Breast epithelium (tissue), 4 donors: ENCODE measurements around the gene OTUD7B. TPM values are rescaled to one million over a fixed set of nuclear protein-coding genes. Genes with fewer than 3 reads are reported as not detected.

Source experiments
- DNase-seq, 2 donors: peaks; one replicate each; pipeline ENCODE4 v3.0.0-alpha.2; 2019; ENCODE audit warnings: low spot score in 2 of 2
- H3K27ac ChIP-seq, 2 donors: fragments of 200-600 bp; sonication (generic) in 1 of 2; one replicate each; pipeline ENCODE4 v1.5.1; 2016 to 2019; ENCODE audit warnings: mild to moderate bottlenecking in 1 of 2
- H3K27me3 ChIP-seq, 2 donors: fragments of 200-600 bp; sonication (generic) in 1 of 2; one replicate each; pipeline versions ENCODE4 v1.5.1 to v1.6.0; 2017 to 2019; ENCODE audit warnings: control low read depth in 1 of 2, mild to moderate bottlenecking in 1 of 2
- H3K36me3 ChIP-seq: fragments of 200-600 bp; one replicate; pipeline ENCODE4 v1.5.1; 2019
- H3K4me1 ChIP-seq, 2 donors: fragments of 200-600 bp; sonication (generic); one replicate each; pipeline ENCODE4 v1.5.1; 2016 to 2019; ENCODE audit warnings: control low read depth in 1 of 2
- H3K4me3 ChIP-seq, 3 donors: fragments of 200-600 bp; sonication (generic); 1 replicate in 2 of 3; 2 replicates in 1 of 3; pipeline ENCODE4 v1.5.1; 2016 to 2019; ENCODE audit warnings: mild to moderate bottlenecking in 3 of 3, moderate library complexity in 2 of 3
- H3K9me3 ChIP-seq, 2 donors: fragments of 200-600 bp; sonication (generic) in 1 of 2; one replicate each; pipeline ENCODE4 v1.5.1; 2016 to 2019; ENCODE audit warnings: control low read depth in 1 of 2
- CTCF ChIP-seq, 3 donors: fragments of 450-650 bp; IDR thresholded peaks; one replicate each; pipeline ENCODE4 v1.5.1; 2016 to 2017; ENCODE audit warnings: antibody characterized with exemption in 3 of 3, mild to moderate bottlenecking in 3 of 3, moderate library complexity in 3 of 3
- POLR2A ChIP-seq: fragments of 450-650 bp; IDR thresholded peaks from one replicate; pipeline ENCODE4 v1.6.1; 2016; ENCODE audit warnings: antibody characterized with exemption, mild to moderate bottlenecking, moderate library complexity
- POLR2AphosphoS5 ChIP-seq, 3 donors: sonication (generic); formaldehyde crosslinking; IDR thresholded peaks; one replicate each; pipeline ENCODE4 v1.6.1; 2017; ENCODE audit warnings: antibody characterized with exemption in 3 of 3
- intact Hi-C: fragments of 100-400 bp; cut with DNase I; formaldehyde crosslinking; loops from one replicate; pipeline ENCODE4 v1.15.1; 2023; ENCODE audit warnings: low total_unique reads
- total RNA-seq, 3 donors: library from RNA; depleted of rRNA; stranded (reverse); fragments of >200 nt; gene quantifications; one replicate each; pipeline ENCODE4 v1.1.0, GENCODE V29; 2016

Gene OTUD7B
- total RNA-seq, 3 donors from 2014 or later = 22.0 to 32.8 (median 28.1) TPM

- Histone ChIP-seq H3K36me3 (no peaks in the 10 kb centered on the region), H3K27me3 (no peaks in the 10 kb centered on the region), H3K4me1 (peaks cover 0 to 3% of the 10 kb centered on the region in 2 donors), H3K27ac (peak overlapping the region; percentile 81 to 92), H3K9me3 (no peaks in the 10 kb centered on the region), H3K4me3 (peak overlapping the region; percentile 53 to 80 (median 61))
- no peak for TF ChIP-seq POLR2A
- no peak for TF ChIP-seq CTCF (IDR thresholded peaks at IDR 0.05)
- TF ChIP-seq POLR2AphosphoS5 (IDR thresholded peaks at IDR 0.05) = no peak
- intact Hi-C loops = no loop called here
- DNase-seq = no peak
These were observed 73.4 kb downstream of the OTUD7B start for GRCh38 chr1:149936992-149937705.

- H3K4me3 ChIP-seq = peak within 1 kb of the TSS; percentile 53 to 80 (median 61)
- TF ChIP-seq POLR2AphosphoS5 (IDR thresholded peaks at IDR 0.05) = no peak
- no peak for TF ChIP-seq CTCF (IDR thresholded peaks at IDR 0.05)
- no peak for TF ChIP-seq POLR2A
- DNase-seq = peak in 1 of 2 donors; percentile 38
These were observed 74.1 kb downstream of the OTUD7B start, which contains the start of gene MTMR11 for GRCh38 chr1:149936170-149936991. TSS of gene MTMR11 (minus strand) at chr1:149936879. CDS start at chr1:149936647, 232 bp downstream.

GRCh38 chr1:149934356-149934755 is 76.2 kb downstream of the OTUD7B start:
- DNase-seq = no peak
- no peaks in the 10 kb centered on the region for H3K36me3 ChIP-seq
- H3K27ac ChIP-seq = no peak overlapping the region
- no peaks in the 10 kb centered on the region for H3K9me3 ChIP-seq
- TF ChIP-seq POLR2A = no peak
- TF ChIP-seq CTCF (IDR thresholded peaks at IDR 0.05) = no peak
- TF ChIP-seq POLR2AphosphoS5 (IDR thresholded peaks at IDR 0.05) = no peak
- intact Hi-C loops = no loop called here
- no peaks in the 10 kb centered on the region for H3K27me3 ChIP-seq
- peaks cover 0 to 3% of the 10 kb centered on the region in 2 donors for H3K4me1 ChIP-seq
- no peak overlapping the region for H3K4me3 ChIP-seq

More at GRCh38 chr1:149936170-149936991, 74.1 kb downstream of the OTUD7B start, which contains the start of gene MTMR11:
- Histone ChIP-seq H3K36me3 (no peaks in the 10 kb centered on the region), H3K27ac (peak within 1 kb of the TSS; percentile 81 to 92), H3K4me1 (peaks cover 0 to 3% of the 10 kb centered on the region in 2 donors), H3K27me3 (no peaks in the 10 kb centered on the region), H3K9me3 (no peaks in the 10 kb centered on the region)
- intact Hi-C loops = no loop called here

GRCh38 chr1:149933208-149933607 is 77.3 kb downstream of the OTUD7B start:
- no peak for DNase-seq
- Histone ChIP-seq H3K9me3 (no peaks in the 10 kb centered on the region), H3K4me3 (no peak overlapping the region), H3K27ac (no peak overlapping the region), H3K27me3 (no peaks in the 10 kb centered on the region), H3K4me1 (peaks cover 0 to 3% of the 10 kb centered on the region in 2 donors), H3K36me3 (no peaks in the 10 kb centered on the region)
- intact Hi-C loops = no loop called here
- no peak for TF ChIP-seq POLR2AphosphoS5 (IDR thresholded peaks at IDR 0.05)
- no peak for TF ChIP-seq POLR2A
- TF ChIP-seq CTCF (IDR thresholded peaks at IDR 0.05) = no peak

GRCh38 chr1:149932474-149932873 is 78.1 kb downstream of the OTUD7B start:
- H3K27me3 ChIP-seq = no peaks in the 10 kb centered on the region
- intact Hi-C loops = no loop called here
- H3K36me3 ChIP-seq = no peaks in the 10 kb centered on the region
- no peak overlapping the region for H3K27ac ChIP-seq
- no peak for DNase-seq
- H3K4me3 ChIP-seq = no peak overlapping the region
- H3K9me3 ChIP-seq = no peaks in the 10 kb centered on the region
- peaks cover 0 to 1% of the 10 kb centered on the region in 2 donors for H3K4me1 ChIP-seq
- no peak for TF ChIP-seq POLR2A
- no peak for TF ChIP-seq POLR2AphosphoS5 (IDR thresholded peaks at IDR 0.05)
- no peak for TF ChIP-seq CTCF (IDR thresholded peaks at IDR 0.05)
